Superior temporal gyrus (tissue), 1 donor: Measurements from ENCODE around the gene FSD2.
A peak's percentile ranks its signal among the peaks of the same experiment; 100 is the strongest.
"Not testable (repeated sequence)": the region's sequence is repeated elsewhere in the genome, so short reads cannot be mapped to it uniquely, and the experiment has no call there.

Experiments
- DNase-seq: peaks from one replicate; pipeline ENCODE4 v3.0.0-alpha.2; 2016; ENCODE audit errors: extremely low spot score

FSD2 gene

DNA sequence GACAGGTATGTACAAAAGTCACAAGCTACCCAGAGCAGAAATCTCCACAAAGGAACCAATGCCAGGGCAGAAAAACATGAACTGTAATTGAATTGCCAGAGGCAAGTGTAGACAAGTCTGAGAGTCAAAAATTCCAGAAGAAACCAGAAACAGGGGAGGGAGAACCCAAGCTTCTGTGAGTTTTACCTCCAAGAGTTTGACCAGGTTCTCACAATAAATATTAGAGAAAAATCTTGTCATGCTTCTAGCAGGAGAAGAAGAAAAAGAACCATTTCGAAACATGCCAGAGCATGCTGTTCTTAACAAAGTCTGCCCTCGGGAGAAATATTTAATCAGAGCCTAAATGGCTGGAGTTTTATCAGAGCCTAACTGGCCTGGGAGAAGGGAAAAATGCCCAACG lies 63.7 kb downstream of the FSD2 start:
- DNase-seq = no peak

DNA sequence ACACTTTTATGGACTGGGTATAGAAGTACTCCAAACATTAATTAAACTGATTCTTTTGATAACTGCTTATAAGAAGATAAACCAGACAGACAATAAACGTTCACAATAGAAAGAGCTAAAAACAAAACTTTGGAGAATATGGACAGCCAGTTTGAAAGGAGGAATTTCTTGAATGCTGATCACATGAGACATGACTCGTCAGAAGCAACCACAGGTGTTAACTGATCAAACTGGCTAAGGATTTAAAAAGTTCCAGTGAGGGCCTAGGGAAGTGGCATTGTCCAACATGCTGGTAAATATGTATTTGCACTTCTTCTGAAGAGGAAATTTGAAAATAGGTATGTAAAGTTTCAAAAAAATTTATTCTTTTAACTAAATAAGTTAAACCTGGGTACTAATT lies 66.8 kb downstream of the FSD2 start:
- no peak for DNase-seq

DNA sequence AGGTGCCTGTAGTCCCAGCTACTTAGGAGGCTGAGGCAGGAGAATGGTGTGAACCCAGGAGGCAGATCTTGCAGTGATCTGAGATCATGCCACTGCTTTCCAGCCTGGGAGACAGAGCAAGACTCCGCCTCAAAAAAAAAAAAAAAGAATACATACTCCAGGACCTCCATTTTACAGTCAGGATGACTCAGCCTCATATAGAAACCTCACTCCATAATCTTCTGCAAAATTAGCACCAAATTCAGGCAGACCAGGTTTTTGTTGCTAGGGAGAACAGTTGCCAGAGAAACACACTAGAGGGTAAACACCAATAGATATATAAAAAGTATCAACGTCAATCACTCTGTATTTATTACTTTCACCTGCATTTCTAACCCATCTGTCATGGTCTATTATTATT lies 67.9 kb downstream of the FSD2 start:
- no peak for DNase-seq

DNA sequence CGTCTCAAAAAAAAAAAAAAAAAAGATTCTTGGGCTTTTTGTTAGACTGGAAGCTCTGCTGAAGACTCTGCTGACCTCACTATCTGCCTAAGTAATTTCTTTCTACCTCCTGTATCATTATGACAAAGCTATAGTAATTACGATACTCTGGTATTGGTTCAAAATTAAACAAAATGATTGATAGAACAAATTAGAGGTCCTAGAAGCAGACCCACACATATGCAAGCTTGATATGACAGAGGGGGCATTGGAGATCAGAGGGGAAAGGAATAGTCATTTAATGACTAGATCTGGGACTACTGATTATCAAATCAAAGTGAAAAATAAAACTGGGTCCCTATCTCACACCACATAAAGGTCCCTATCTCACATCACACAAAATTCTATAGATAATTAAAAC lies 74.3 kb downstream of the FSD2 start:
- DNase-seq = no peak

DNA sequence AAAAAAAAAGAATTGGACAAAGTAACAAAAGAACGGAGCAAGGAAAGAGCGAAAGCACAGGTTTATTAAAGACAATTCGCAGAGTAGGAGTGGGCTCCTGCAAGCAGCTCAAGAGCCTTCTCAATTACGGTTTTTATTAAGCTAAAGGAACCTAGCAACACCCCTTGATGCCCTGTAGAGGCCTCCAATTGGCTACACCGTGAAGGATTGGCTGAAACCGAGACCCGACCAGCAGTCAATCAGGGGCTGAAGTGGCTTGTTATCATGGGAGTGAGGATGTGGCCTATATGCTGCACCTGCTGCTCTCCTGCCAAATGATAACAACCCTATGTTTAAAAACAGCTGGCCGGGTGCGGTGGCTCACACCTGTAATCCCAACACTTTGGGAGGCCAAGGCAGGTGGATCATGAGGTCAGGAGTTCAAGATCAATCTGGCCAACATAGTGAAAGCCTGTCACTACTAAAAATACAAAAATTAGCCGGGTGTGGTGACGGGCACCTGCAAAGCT lies 75.8 kb downstream of the FSD2 start:
- no peak for DNase-seq

DNA sequence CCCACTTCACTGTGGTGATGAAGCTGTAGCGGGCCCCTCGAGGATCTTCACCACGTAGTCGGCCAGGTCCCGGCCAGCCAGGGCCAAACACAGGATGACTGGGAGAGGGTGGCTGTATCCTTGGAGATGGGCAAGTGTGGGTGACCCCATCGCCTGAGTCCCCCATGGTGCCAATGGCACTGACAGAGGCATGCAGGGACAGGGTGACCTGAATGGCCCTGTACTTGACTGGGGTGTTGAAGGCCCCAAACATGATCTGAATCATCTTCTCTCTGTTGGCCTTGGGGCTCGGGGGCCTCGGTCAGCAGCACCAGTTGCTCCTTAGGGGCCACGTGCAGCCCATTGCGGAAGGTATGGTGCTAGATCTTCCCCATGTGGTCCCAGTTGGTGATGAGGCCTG lies 79.1 kb downstream of the FSD2 start:
- DNase-seq = no peak

DNA sequence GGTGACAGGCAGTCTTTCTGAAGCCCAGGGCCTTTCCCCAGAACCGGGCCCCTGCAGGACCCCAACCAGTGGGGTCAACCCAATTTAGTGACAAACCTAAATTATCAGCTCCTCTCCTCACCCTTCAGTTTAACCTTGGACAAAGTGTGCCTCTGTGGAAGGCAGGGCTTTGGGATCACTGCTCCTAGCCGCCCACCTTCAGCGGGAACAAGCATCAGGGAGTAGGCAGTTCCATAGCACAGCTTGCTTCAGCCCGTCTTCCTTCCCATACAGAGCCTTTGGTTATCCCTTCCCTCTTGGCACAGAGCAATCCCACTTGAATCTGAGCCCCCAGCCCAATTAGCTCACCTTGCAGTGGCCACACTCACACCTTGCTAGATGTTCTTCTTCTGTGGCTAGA lies 90.9 kb downstream of the FSD2 start:
- DNase-seq = no peak

DNA sequence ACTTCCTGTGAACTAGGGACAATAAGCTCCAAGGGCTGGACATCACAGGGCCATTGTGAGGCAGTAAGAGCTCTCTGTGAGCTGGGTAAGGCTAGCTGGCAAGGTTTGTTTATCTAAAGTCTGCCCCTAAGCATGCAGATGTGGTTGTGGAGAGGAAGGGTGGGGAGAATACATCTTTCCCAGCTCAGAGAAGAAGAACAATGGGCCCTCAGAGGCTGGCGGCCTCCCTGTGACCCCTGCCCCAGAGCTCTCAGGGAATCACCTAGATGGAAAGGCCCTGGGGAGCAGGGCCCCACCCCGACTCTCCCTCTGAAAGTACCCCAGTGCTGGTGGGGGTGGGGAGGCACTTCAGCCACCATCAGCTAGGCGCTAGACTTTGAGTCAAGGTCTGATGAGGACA lies 91.9 kb downstream of the FSD2 start:
- no peak for DNase-seq

DNA sequence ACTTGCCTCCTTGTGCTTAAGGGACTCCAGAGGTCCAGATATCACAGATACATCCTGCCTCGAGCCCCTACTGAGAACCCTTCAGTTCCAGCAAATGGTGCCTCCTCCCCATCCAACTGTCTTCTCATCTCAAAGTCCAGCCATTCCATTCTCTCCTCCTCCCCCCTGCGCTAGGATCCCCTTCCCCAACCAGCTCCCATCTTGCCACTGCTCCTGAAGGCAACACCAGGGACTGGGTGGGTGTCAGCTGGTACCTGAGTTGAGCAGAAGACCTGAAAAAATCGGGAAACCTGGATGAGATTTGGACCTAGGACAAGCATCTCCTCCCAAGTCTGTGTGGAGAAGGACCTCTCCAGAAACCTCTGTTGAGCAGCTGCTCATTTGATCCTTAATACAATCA lies 93.8 kb downstream of the FSD2 start:
- no peak for DNase-seq

DNA sequence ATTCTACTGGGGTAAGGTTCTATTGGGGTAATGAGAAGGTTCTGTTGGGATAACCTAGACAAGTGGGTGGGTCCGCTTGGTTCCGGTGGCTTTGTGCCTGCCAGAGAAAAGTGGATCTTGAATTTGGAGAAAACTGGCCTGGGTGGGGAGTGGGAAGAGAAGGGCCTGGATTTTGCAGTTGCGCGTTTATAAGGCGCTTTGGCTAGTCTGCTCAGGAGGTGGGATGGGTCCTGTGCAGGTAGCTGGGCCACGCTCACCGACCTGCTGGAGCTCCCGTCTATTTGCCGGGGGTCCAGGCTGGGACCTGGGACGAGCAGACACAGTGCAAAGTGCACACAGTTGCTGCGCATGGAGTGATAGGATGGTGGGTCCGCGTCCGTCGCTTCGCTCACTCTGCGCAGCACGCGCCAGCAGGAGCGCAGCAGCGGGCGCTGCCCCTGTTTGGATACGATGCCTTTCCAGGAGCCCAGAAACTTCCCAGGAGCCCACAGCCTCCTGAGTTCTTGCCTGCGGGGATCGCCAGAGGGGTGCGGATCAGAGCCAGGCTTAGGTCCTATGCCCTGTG lies 94.9 kb downstream of the FSD2 start:
- DNase-seq = no peak

DNA sequence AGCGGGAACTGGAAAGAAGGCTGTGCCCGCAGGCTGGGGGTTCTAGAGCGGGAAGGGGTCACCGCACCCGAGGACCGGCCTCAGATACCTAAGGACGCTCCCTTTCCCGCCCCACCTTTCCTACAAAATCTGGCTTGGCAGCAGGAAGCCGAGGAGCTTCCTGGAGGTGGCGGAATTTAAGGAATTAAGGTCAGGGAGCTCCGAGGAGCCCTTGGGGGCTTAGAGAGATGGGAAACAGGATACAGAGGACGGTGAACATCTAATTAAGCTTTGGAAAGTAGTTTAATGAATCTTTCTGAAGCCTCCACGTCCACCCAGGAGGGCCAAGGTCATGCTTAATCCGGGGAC lies 95.7 kb downstream of the FSD2 start:
- no peak for DNase-seq

DNA sequence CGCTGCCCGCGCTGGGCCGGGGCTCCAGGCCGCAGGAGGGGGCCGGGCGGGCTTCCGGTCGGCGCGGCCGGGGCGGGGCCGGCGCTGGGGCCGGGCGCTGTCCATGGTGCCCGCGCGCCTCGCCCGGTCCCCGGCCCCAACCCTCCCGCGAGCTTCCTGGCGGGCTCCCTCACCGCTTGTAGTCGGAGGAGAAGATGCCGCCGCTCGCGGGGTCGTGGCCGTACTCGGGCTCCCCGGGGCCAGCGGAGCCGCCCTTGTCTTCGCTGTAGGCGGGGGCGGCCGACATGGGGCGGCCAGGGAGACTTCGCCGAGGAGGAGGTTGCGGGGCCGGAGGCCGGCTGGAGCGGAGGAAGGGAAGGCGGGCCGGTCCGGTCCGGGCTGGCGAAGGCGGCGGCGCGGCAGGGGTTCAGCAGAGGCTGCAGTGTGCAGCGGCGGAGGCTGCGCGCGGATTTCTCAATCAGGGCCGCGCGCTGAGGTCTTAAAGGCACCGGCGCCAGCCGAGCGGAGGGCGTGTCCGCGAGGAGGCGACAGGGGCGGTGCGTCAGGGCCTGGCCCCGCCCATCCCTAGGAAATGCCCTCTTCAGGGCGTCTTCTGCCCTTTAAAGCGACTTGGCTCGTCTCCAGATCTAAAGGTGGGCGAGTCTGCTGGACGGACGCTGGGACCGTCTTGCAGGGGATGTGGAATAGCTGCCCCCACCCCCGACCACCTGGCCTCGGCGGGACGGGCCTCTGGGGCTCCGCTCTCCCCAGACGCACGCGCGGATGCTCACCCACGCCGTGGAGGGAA lies 96.3 kb downstream of the FSD2 start, which contains the start of gene AP3B2:
TSS of gene AP3B2 (minus strand) at position 455 of the 787 bp plus-strand sequence. CDS start at position 286, 169 bp downstream.
- DNase-seq = peak; percentile 68

DNA sequence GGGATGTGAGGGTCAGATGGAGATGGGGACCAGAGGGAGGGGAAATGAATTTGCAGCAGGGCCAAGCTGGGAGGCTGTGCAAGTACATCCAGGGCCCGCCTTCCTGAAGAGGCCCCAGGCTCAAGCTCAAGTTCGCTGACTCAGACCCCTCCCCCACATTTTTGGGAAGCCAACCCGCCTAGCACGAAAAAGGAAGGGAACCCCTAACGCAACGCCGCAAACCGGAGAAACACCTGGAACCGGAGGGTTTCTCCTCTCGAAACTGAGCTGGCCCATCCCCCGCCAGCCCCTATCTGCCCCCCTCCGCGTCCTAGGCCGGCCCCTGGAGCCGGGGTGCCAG lies 96.8 kb downstream of the FSD2 start:
- no peak for DNase-seq

DNA sequence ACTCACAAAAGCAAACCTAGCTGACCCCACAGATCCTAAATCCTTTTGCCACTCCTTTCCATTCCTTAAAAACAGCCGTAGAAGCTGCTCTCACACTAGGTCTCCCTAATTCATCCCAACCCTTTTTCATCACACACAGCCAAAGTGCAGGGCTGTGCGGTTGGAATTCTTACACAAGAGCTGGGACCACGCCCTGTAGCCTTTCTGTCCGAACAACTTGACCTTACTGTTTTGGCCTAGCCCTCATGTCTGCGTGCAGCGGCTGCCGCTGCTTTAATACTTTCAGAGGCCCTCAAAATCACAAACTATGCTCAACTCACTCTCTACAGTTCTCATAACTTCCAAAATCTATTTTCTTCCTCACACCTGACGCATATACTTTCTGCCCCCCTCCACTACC lies 100.0 kb downstream of the FSD2 start:
- DNase-seq = not testable (repeated sequence)
